Measurements from ENCODE around the gene PTPRU. TPM values are rescaled to one million over a fixed set of nuclear protein-coding genes. Genes with fewer than 3 reads are reported as not detected.

PTPRU gene
- total and polyA plus RNA-seq, 2 of the 8 experiments (the other 6 are each of a cell fraction or from before 2014, with no cell fraction given): 33.8 to 41.8 TPM

GRCh38 chr1:29361686-29362085 is 125.4 kb downstream of the PTPRU start:
- H3K18ac ChIP-seq (ENCODE audit: extremely low read depth, low read length): no peak overlapping the region
- H3K14ac ChIP-seq (ENCODE audit: insufficient read length): no peak overlapping the region
- 89% methylated on average over 6 of the region's 6 CpGs; no CpG with 5 or more reads in 1 of the 2 experiments for WGBS, 2 experiments (ENCODE audit: extremely low coverage in 1 of 2, insufficient coverage in 1 of 2, insufficient read length in 1 of 2, insufficient replicate concordance in 2 of 2, low coverage in 1 of 2, low lambda C conversion rate in 2 of 2, missing lambda C conversion rate in 1 of 2)

More at GRCh38 chr1:29361686-29362085, 125.4 kb downstream of the PTPRU start:
- H2BK12ac ChIP-seq (ENCODE audit: low read depth, low read length): peak overlapping the region; percentile 60; the same call in 1 of the 2 replicates
- no peak for FAIRE-seq
- H2BK5ac ChIP-seq (ENCODE audit: low read depth, low read length): no peak overlapping the region
- no peak overlapping the region for H4K8ac ChIP-seq (ENCODE audit: extremely low read depth, insufficient read depth, low read length)
- no peak overlapping the region for H3K9ac ChIP-seq (replicated peaks in 1 of 4; ENCODE audit: extremely low read depth in 1 of 4, low read depth in 3 of 4, low read length in 3 of 4)
- no peak for TF ChIP-seq CBX5 (IDR thresholded peaks at IDR 0.05; ENCODE audit: low read depth, low read length)
- no peak for TF ChIP-seq ASH2L (IDR thresholded peaks at IDR 0.05; ENCODE audit: low read length)
- TF ChIP-seq SP1 (IDR thresholded peaks at IDR 0.05; ENCODE audit: low read depth, low read length): no peak
- no peak for TF ChIP-seq USF2 (IDR thresholded peaks at IDR 0.05; ENCODE audit: low read length)
- TF ChIP-seq GTF2F1 (IDR thresholded peaks at IDR 0.05; ENCODE audit: borderline replicate concordance, low read depth, low read length): no peak
- TF ChIP-seq SP4 (IDR thresholded peaks at IDR 0.05; ENCODE audit: low read length): no peak
- TF ChIP-seq KDM1A (IDR thresholded peaks at IDR 0.05; ENCODE audit: borderline replicate concordance, low read length): no peak
- TF ChIP-seq PHF8 (conservative IDR thresholded peaks at IDR 0.05; ENCODE audit: low read depth, low read length): no peak
- TF ChIP-seq RNF2 (IDR thresholded peaks at IDR 0.05; ENCODE audit: borderline replicate concordance, low read depth, low read length, missing control alignments, poor library complexity, severe bottlenecking): no peak
- no peak for TF ChIP-seq RFX5 (IDR thresholded peaks at IDR 0.05; ENCODE audit: borderline replicate concordance, low read depth, low read length)
- TF ChIP-seq YY1 (IDR thresholded peaks at IDR 0.05; ENCODE audit: low read depth, low read length): no peak
- TF ChIP-seq ZNF274 (IDR thresholded peaks at IDR 0.05; ENCODE audit: borderline replicate concordance, extremely low read depth, low read length): no peak
- no peak for TF ChIP-seq POLR2AphosphoS5 (IDR thresholded peaks at IDR 0.05; ENCODE audit: low read depth, low read length)
- H3K56ac ChIP-seq (replicated peaks; ENCODE audit: insufficient read length, low read depth, low read length): no peak overlapping the region
- CTCF ChIA-PET (ENCODE audit: partially characterized antibody): interaction anchor here (0.9 to 1.6 kb wide), 8 partner anchors 9 to 342 kb away, joined by 3 to 5 read pairs (median 4); no protein-coding TSS in a partner anchor
- H3K79me2 ChIP-seq (ENCODE audit: control insufficient read depth in 1 of 2, insufficient read depth in 2 of 2, low read length in 2 of 2): no peaks in the 10 kb centered on the region
- no peaks in the 10 kb centered on the region for H4K20me1 ChIP-seq (replicated peaks in 1 of 2; ENCODE audit: control insufficient read depth in 1 of 2, insufficient read depth in 2 of 2, low read length in 2 of 2)
- H3K27ac ChIP-seq (ENCODE audit: low read depth, low read length): no peak overlapping the region
- H3K36me3 ChIP-seq (ENCODE audit: control insufficient read depth in 2 of 4, insufficient read depth in 4 of 4, low read length in 3 of 4): no peaks in the 10 kb centered on the region
- no peak overlapping the region for H4K91ac ChIP-seq (replicated peaks; ENCODE audit: insufficient read length, low read length)
- H2BK120ac ChIP-seq (replicated peaks; ENCODE audit: low read depth, low read length): no peak overlapping the region
- DNase-seq (ENCODE audit: low read depth in 1 of 2, low spot score in 2 of 2): no peak
- no peaks in the 10 kb centered on the region for H3K27me3 ChIP-seq (replicated peaks in 1 of 4; ENCODE audit: control insufficient read depth in 3 of 4, extremely low read depth in 1 of 4, insufficient read depth in 3 of 4, low read length in 3 of 4)
- no peak overlapping the region for H2BK20ac ChIP-seq (ENCODE audit: low read length)
- no peak overlapping the region for H3K23ac ChIP-seq (ENCODE audit: insufficient read length)
- no peak overlapping the region for H3K4me3 ChIP-seq (ENCODE audit: extremely low read depth in 1 of 4, insufficient read depth in 2 of 4, low read depth in 3 of 4, low read length in 4 of 4)
- H2BK15ac ChIP-seq (ENCODE audit: low read length): no peak overlapping the region
- no peak overlapping the region for H3K4ac ChIP-seq (replicated peaks; ENCODE audit: insufficient read length, low read depth, low read length)
- no peaks in the 10 kb centered on the region for H3K9me3 ChIP-seq (ENCODE audit: insufficient read depth in 2 of 2, low read depth in 1 of 2, low read length in 1 of 2)
- H3K4me2 ChIP-seq (ENCODE audit: insufficient read depth in 1 of 2, low read depth in 2 of 2, low read length in 2 of 2): no peak overlapping the region
- no peaks in the 10 kb centered on the region for H3K23me2 ChIP-seq (ENCODE audit: low read depth, low read length)
- H3K79me1 ChIP-seq (ENCODE audit: low read depth, low read length): no peaks in the 10 kb centered on the region
- H3K4me1 ChIP-seq (replicated peaks in 1 of 4; ENCODE audit: control insufficient read depth in 3 of 4, insufficient read depth in 4 of 4, low read length in 3 of 4): peaks cover 0 to 3% (median 1%) of the 10 kb centered on the region in 4 experiments; a peak in 2 of 7 replicates
- H4K5ac ChIP-seq (ENCODE audit: insufficient read length, low read depth, low read length): no peak overlapping the region
- H2AFZ ChIP-seq (ENCODE audit: low read length): no peak overlapping the region
- POLR2A ChIA-PET (ENCODE audit: partially characterized antibody): no interaction called here
- H2AK5ac ChIP-seq (ENCODE audit: low read depth, low read length): no peak overlapping the region

All from H1 (cell line).